HG03354 (cell line): Measurements from ENCODE around the gene CFD.
"Not testable (repeated sequence)": the region's sequence is repeated elsewhere in the genome, so short reads cannot be mapped to it uniquely, and the experiment has no call there.

ENCODE experiments used
- ATAC-seq: cut with Tn5 transposase; IDR thresholded peaks from one replicate; pipeline ENCODE4 v1.9.1; 2021; ENCODE audit warnings: mild to moderate bottlenecking; ENCODE audit not compliant: unreplicated experiment, poor library complexity, severe bottlenecking

CFD gene

DNA sequence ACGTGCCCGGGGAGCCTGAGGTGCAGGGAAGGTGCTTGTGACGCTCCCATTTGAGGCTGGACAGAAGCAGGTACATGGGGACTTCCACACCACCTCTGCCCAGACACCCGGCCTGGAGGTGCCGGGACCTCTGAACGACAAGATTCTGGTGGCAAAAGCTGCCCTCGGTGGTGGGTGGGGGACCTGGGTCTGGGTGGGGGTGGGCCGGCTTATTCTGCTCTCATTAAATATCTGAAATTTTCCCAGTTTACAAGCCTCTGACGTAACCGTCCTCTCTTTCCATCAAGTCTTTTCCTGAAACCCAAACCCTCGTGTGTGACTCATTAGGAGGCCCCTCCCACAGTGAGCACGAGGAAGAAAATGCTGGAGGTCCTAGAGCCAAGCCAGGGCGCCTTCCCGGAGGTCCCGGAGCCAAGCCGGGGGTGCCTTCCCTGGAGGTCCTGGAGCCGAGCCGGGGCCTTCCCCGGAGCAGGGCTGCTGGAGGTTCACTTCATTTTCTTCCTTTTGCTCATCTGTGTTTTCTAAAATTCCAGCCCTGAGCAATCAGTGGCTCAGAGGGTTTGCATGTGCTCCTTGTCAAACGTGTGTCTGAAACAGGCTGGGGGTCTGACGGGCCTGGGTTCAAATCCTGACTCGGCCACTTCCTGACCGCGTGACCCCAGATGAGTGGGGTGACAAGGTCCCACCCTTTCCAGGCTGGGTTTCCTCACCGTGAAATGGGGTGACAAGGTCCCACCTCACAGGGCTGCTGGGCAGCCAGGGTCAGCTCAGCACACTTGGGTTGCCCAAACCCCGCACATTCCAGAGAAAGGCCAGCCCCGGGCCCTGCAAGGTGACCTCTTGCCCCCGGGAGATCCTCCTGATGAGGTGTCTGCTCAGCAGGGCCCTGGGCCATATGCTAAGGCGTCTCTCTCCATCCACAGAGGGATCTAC, 10.0 kb downstream of the CFD start:
- no peak for ATAC-seq

DNA sequence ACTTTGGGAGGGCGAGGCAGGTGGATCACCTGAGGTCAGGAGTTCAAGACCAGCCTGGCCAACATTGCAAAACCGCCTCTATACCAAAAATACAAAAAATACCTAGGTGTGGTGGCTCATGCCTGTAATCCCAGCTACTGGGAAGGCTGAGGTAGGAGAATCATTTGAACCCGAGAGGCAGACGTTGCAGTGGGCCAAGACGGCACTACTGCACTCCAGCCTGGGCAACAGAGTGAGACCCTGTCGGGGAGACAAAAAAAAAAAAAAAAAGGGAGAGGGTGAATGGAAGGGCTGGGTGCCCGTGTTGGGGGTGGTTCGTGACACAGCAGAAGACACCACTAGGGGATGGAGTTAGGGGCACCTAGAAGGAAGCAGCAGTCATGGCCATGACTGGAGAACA, 10.8 kb downstream of the CFD start:
- ATAC-seq = no peak

DNA sequence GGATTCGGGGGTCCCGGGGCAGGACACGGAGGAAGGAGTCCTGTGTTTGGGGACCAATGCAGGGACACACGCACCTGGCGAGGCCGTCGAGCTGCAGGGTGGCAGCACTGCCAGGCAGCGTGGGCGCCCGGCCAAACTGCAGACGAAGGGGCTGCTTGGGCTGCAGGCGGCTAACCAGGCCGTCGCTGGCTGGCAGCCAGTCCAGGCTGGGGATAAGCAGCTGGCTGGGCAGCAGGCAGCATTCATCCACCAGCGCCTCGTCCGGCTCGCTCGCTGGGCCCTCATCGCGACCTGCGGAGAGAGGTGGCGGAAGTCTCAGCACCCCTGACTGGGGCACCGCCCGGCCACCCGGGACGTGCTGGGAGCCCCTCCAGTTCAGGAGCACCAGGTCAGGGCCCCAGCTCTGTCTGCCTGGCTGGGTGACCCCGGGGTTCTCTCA, 11.5 kb downstream of the CFD start:
- ATAC-seq = no peak

- ATAC-seq = peak; percentile 11
Observed at GRCh38 chr19:871446-872265, 12.2 kb downstream of the CFD start.

DNA sequence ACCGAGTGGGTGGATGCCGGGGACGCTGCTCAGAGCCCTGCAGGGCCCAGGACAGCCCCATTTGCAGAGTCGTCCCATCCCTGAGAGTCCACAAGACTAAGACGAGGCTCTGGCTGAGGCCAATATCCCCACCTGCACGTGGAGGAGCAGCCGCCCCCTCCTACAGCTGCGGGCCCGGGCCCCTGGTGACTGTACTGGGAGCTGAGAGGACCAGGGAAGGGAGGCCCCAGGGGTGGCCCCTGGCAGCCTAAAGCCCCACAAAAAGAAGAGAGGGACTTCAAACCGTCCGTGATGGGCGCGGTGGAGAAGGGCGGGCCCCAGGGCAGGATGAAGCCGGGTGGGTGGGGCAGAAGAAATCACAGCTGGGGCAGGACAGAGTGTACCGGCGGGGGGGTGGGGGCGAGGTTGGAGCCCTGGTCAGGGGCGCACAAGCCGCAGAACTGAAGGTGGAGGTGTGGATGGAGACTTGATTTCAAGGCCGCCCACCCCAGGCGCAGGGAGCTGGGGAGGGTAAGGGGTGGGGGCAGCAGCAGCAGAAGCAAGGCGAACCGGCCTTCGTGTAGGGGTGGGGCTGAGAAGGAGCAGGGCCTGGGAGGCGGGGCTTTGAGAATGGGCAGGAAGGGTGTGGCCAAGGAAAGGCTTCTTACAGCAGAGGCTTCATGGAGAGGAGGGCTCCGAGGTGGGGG, 12.9 kb downstream of the CFD start:
- ATAC-seq = peak; percentile 52

- ATAC-seq = no peak
Observed at GRCh38 chr19:873084-873483, 13.6 kb downstream of the CFD start.

- no peak for ATAC-seq
Observed at GRCh38 chr19:873561-874041, 14.1 kb downstream of the CFD start.

DNA sequence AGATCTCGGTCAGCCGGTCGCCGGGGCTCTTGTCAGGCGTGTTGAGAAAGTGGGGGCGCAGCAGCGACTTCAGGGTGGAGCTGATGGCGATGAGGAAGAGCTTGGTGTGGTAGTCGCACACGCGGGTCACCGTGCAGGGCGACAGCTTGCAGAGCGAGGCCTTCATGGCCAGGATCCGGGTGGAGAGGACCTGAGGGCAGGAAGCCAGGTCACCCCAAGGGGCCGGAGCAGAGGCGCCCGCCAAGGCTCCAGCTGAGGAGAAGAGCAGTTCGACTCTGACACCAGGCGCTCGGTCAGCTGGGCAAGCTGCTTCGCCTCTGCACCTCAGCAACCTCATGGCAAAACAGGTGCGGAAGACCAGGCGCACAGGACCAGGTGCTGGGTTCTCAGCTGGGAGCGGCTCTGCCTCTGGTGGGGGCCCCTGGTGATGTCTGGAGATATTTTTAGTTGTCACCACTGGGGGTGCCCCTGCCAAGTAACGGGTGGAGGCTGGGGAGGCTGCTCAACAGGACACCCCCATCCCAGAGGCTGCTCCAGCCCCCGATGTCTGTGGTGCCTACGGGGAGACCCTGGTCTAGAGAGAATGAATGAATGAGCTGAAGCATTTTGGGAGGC, 15.9 kb downstream of the CFD start:
- ATAC-seq = no peak

DNA sequence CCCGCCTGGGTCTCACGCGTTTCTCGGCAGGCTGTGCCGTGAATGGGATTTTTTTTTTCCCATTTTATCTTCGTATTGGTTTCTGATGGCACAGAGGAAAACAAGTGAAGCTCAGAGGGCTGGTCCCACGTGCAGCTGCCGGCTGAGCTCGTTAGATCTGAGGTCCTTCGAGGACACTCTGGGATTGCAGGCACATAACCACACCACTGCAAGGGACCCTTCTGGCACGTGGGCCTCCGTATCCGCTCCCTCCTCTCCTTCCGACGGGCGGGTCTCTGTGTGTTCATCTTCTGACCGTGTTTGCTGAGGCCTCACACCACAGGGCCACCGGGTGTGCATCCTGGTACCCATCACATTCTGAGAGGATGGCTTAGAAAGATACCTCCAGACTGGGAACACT, 16.6 kb downstream of the CFD start:
- no peak for ATAC-seq

GRCh38 chr19:876780-877314, 17.4 kb downstream of the CFD start:
- no peak for ATAC-seq

DNA sequence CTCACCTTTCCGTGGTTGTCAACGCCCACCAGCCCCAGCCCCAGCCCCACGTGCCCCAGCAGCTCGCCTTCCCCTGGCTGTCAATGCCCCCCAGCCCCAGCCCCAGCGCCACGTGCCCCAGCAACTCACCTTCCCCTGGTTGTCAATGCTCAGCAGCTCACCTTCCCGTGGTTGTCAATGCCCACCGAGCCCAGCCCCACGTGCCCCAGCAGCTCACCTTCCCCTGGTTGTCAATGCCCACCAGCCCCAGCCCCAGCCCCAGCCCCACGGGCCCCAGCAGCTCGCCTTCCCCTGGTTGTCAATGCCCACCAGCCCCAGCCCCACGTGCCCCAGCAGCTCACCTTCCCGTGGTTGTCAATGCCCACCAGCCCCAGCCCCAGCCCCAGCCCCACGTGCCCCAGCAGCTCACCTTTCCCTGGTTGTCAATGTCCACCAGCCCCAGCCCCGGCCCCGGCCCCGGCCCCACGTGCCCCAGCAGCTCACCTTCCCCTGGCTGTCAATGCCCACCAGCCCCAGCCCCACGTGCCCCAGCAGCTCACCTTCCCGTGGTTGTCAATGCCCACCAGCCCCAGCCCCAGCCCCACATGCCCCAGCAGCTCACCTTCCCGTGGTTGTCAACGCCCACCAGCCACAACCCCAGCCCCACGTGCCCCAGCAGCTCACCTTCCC, 18.7 kb downstream of the CFD start:
- ATAC-seq = not testable (repeated sequence)

DNA sequence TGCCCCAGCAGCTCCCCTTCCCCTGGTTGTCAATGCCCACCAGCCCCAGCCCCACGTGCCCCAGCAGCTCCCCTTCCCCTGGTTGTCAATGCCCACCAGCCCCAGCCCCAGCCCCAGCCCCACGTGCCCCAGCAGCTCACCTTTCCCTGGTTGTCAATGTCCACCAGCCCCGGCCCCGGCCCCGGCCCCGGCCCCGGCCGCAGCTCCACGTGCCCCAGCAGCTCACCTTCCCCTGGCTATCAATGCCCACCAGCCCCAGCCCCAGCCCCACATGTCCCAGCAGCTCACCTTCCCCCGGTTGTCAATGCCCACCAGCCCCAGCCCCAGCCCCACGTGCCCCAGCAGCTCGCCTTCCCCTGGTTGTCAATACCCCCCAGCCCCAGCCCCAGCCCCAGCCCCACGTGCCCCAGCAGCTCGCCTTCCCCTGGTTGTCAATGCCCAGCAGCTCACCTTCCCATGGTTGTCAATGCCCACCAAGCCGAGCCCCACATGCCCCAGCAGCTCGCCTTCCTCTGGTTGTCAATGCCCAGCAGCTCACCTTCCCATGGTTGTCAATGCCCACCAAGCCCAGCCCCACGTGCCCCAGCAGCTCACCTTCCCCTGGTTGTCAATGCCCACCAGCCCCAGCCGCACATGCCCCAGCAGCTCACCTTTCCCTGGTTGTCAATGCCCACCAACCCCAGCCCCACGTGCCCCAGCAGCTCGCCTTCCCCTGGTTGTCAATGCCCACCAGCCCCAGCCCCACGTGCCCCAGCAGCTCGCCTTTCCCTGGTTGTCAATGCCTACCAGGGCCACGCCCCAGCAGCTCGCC, 19.5 kb downstream of the CFD start:
- ATAC-seq = not testable (repeated sequence)

DNA sequence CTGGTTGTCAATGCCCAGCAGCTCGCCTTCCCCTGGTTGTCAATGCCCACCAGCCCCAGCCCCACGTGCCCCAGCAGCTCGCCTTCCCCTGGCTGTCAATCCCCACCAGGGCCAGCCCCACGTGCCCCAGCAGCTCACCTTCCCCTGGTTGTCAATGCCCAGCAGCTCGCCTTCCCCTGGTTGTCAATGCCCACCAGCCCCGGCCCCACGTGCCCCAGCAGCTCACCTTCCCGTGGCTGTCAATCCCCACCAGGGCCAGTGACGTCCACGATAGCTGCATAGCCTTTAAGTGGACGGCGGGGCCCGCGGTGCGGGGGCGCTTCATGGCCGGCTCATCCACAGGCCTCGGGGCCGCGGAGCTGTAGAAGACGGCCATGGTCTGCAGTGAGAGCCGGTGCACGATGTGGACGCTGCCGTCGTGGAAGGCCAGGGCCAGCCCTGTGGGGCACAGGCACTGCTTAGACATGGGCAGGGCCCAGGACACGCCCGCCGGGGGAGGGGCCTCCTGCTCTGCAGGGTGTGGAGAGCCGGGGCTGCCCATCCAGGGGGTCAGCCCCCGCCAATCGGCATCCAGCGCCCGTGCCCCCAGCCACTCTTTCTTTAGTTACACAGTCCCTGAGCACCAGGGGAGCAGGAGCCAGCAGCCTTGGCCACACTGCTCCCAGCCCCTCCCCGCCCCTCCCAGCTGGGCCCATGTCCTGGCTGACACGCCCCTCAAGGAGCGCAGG, 20.4 kb downstream of the CFD start:
- no peak for ATAC-seq

GRCh38 chr19:881385-882071, 22.1 kb downstream of the CFD start:
- no peak for ATAC-seq

GRCh38 chr19:882871-883497, 23.5 kb downstream of the CFD start:
- no peak for ATAC-seq

DNA sequence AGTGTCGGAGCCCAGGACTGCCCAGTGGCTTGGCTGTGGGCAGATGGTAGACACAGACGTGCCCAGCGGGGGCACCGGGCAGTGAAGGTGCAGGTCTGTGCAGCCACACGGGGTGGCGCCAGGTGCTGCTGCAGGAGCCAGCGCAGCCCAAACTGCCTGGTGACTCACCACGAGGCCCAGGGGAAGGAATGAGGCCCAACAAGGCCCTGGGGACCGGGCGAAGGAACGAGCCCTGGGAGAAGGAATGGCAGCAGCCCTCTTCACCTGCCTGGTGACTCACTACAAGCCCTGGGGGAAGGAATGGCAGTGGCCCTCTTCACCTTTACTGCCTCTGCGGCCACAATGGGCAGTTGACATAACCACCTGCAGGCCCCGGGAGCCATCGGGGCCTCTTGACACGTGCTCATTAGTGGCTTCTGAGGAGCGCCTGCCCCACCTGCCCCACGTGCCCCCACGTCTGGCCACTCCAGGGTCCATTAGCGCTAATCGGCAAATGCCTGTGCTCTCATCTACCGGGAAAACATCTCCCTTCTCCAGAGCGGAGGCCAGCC, 24.3 kb downstream of the CFD start:
- ATAC-seq = no peak
